Measurements from ENCODE around the gene PLPPR3.

DNA sequence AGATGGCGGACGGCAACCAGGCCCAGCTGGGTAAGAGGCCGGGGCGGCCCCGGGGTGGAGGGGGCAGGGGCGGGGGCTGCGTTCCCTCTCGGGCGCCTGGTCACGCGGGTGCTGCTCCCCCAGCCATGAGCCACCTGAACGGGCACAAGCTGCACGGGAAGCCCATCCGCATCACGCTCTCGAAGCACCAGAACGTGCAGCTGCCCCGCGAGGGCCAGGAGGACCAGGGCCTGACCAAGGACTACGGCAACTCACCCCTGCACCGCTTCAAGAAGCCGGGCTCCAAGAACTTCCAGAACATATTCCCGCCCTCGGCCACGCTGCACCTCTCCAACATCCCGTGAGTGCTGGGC is 13.4 kb downstream of the PLPPR3 start:
- TF ChIP-seq, protein P1, sequence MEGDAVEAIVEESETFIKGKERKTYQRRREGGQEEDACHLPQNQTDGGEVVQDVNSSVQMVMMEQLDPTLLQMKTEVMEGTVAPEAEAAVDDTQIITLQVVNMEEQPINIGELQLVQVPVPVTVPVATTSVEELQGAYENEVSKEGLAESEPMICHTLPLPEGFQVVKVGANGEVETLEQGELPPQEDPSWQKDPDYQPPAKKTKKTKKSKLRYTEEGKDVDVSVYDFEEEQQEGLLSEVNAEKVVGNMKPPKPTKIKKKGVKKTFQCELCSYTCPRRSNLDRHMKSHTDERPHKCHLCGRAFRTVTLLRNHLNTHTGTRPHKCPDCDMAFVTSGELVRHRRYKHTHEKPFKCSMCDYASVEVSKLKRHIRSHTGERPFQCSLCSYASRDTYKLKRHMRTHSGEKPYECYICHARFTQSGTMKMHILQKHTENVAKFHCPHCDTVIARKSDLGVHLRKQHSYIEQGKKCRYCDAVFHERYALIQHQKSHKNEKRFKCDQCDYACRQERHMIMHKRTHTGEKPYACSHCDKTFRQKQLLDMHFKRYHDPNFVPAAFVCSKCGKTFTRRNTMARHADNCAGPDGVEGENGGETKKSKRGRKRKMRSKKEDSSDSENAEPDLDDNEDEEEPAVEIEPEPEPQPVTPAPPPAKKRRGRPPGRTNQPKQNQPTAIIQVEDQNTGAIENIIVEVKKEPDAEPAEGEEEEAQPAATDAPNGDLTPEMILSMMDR (optimal IDR thresholded peaks at IDR 0.05 in 1 of 3, IDR thresholded peaks at IDR 0.05 in 1 of 3, conservative IDR thresholded peaks at IDR 0.05 in 1 of 3; ENCODE audit: extremely low read depth in 1 of 3, insufficient read depth in 2 of 3, low read length in 3 of 3): no peak
- no peak for TF ChIP-seq EZH2 (IDR thresholded peaks at IDR 0.05; ENCODE audit: low read length)

All from keratinocyte (primary cell).